Measurements from ENCODE around the gene SYTL4. TPM values are rescaled to one million over a fixed set of nuclear protein-coding genes. Genes with fewer than 3 reads are reported as not detected.
"Not testable (repeated sequence)": the region's sequence is repeated elsewhere in the genome, so short reads cannot be mapped to it uniquely, and the experiment has no call there.

The SYTL4 gene
- polyA plus RNA-seq (2011; rRNA removed) (3.3 and 5.0 TPM in 2 replicates), polyA minus RNA-seq (2011; rRNA and poly(A)+ RNA removed) (1.8 and 2.1 TPM in 2 replicates)

GRCh38 chrX:100731441-100732281, at the start of gene SYTL4:
Gene SYTL4 (minus strand): TSS chrX:100732121. CDS start chrX:100702037, 30,084 bp downstream.
- ChIA-PET CTCF (interaction anchor here (0.8 to 1.2 kb wide), 4 partner anchors 12 to 221 kb away, joined by 3 read pairs; no protein-coding TSS in a partner anchor), POLR2A (interaction anchor here (0.6 kb wide), 2 partner anchors 47 to 50 kb away, joined by 3 read pairs; no protein-coding TSS in a partner anchor)
- Histone ChIP-seq H3K4me3 (ENCODE audit: low read depth, low read length) (peak within 1 kb of the TSS; percentile 73), H3K36me3 (ENCODE audit: control insufficient read depth, insufficient read depth, low read length) (no peaks in the 10 kb centered on the region), H3K27me3 (ENCODE audit: control insufficient read depth, insufficient read depth, low read length) (no peaks in the 10 kb centered on the region; the same call in 1 of the 2 replicates)
- DNase-seq (ENCODE audit: low read depth), result no peak
- TF ChIP-seq CTCF (IDR thresholded peaks at IDR 0.05; ENCODE audit: insufficient read depth, low read depth, low read length), result 0 out of 2 replicates have a peak, but pooled peaks have one; percentile 10

GRCh38 chrX:100769439-100769838, 37.5 kb upstream of the SYTL4 start:
- H3K4me3 ChIP-seq (ENCODE audit: low read depth, low read length); H3K36me3 ChIP-seq (ENCODE audit: control insufficient read depth, insufficient read depth, low read length); DNase-seq (ENCODE audit: low read depth); POLR2A ChIA-PET; H3K27me3 ChIP-seq (ENCODE audit: control insufficient read depth, insufficient read depth, low read length): not testable (repeated sequence)
- CTCF ChIA-PET, result interaction anchor here (1.2 to 6.3 kb wide), 16 partner anchors 8 to 357 kb away, joined by 4 to 92 read pairs (median 7); no protein-coding TSS in a partner anchor

GRCh38 chrX:100768679-100769338, 36.9 kb upstream of the SYTL4 start:
- DNase-seq (ENCODE audit: low read depth), result no peak
- CTCF ChIA-PET, result interaction anchor here (0.6 to 6.3 kb wide), 32 partner anchors 9 to 356 kb away, joined by 3 to 92 read pairs (median 6); no protein-coding TSS in a partner anchor
- POLR2A ChIA-PET, result no interaction called here
- H3K36me3 ChIP-seq (ENCODE audit: control insufficient read depth, insufficient read depth, low read length), result no peaks in the 10 kb centered on the region
- TF ChIP-seq CTCF (IDR thresholded peaks at IDR 0.05; ENCODE audit: insufficient read depth, low read depth, low read length), result peak; percentile 94
- no peaks in the 10 kb centered on the region for H3K27me3 ChIP-seq (ENCODE audit: control insufficient read depth, insufficient read depth, low read length)
- H3K4me3 ChIP-seq (ENCODE audit: low read depth, low read length), result no peak overlapping the region

GRCh38 chrX:100750883-100751282, 19.0 kb upstream of the SYTL4 start:
- CTCF ChIA-PET, result interaction anchor here (1.5 kb wide), 1 partner anchor 18 kb away, joined by 5 read pairs; no protein-coding TSS in a partner anchor
- POLR2A ChIA-PET, result no interaction called here
- Histone ChIP-seq H3K36me3 (ENCODE audit: control insufficient read depth, insufficient read depth, low read length) (no peaks in the 10 kb centered on the region), H3K27me3 (ENCODE audit: control insufficient read depth, insufficient read depth, low read length) (no peaks in the 10 kb centered on the region), H3K4me3 (ENCODE audit: low read depth, low read length) (no peak overlapping the region)
- no peak for DNase-seq (ENCODE audit: low read depth)
- no peak for TF ChIP-seq CTCF (IDR thresholded peaks at IDR 0.05; ENCODE audit: insufficient read depth, low read depth, low read length)

GRCh38 chrX:100748108-100748507, 16.2 kb upstream of the SYTL4 start:
- ChIA-PET POLR2A (no interaction called here), CTCF (no interaction called here)
- DNase-seq (ENCODE audit: low read depth), result no peak
- H3K27me3 ChIP-seq (ENCODE audit: control insufficient read depth, insufficient read depth, low read length), result no peaks in the 10 kb centered on the region
- H3K36me3 ChIP-seq (ENCODE audit: control insufficient read depth, insufficient read depth, low read length), result no peaks in the 10 kb centered on the region
- H3K4me3 ChIP-seq (ENCODE audit: low read depth, low read length), result no peak overlapping the region
- no peak for TF ChIP-seq CTCF (IDR thresholded peaks at IDR 0.05; ENCODE audit: insufficient read depth, low read depth, low read length)

Data from BJ (cell line).